Spleen (tissue), 7 donors: Measurements from ENCODE around the gene DAD1.

Experiments
- CTCF ChIP-seq, 11 experiments: fragments of 200-600 bp in 7 of 11; fragments of 450-650 bp in 4 of 11; sonication (generic) in 4 of 11; IDR thresholded peaks in 8 of 11; conservative IDR thresholded peaks in 3 of 11; 1 replicate in 7 of 11; 2 replicates in 4 of 11; pipeline versions ENCODE4 v1.4.0 to v1.8.0; 2016 to 2021; ENCODE audit warnings: antibody characterized with exemption in 11 of 11, inconsistent platforms in 4 of 11, mild to moderate bottlenecking in 1 of 11
- POLR2A ChIP-seq, 3 donors: fragments of 450-650 bp; IDR thresholded peaks; one replicate each; pipeline ENCODE4 v1.5.1; 2017; ENCODE audit warnings: antibody characterized with exemption in 3 of 3, mild to moderate bottlenecking in 1 of 3
- POLR2AphosphoS5 ChIP-seq, 3 donors: sonication (generic); formaldehyde crosslinking; IDR thresholded peaks; one replicate each; pipeline ENCODE4 v1.5.1; 2017; ENCODE audit warnings: antibody characterized with exemption in 3 of 3
- donor health status: DM: no; HTN: no; CAD: no; lungs with moderate emphysema.
- donor health status: DM: no; HTN: no; CAD: no.
- donor health status: DM: no; HTN: no; CAD: no.

- TF ChIP-seq CTCF (IDR thresholded peaks at IDR 0.05 in 8 of 11, conservative IDR thresholded peaks at IDR 0.05 in 3 of 11) (no peak), POLR2A (IDR thresholded peaks at IDR 0.05) (no peak), POLR2AphosphoS5 (IDR thresholded peaks at IDR 0.05) (no peak)
These were observed 48.7 kb downstream of the DAD1 start for GRCh38 chr14:22540293-22540692.
